HG03159 (cell line): ENCODE results near the gene TBL1XR1.
"Not testable (repeated sequence)": the region's sequence is repeated elsewhere in the genome, so short reads cannot be mapped to it uniquely, and the experiment has no call there.

ENCODE experiments used
- ATAC-seq: cut with Tn5 transposase; IDR thresholded peaks from one replicate; pipeline ENCODE4 v1.9.1; 2021; ENCODE audit warnings: mild to moderate bottlenecking, moderate library complexity; ENCODE audit not compliant: unreplicated experiment

TBL1XR1 gene

GRCh38 chr3:177185035-177185574, 12.2 kb downstream of the TBL1XR1 start:
- peak; percentile 41 for ATAC-seq

GRCh38 chr3:177184602-177185001, 12.7 kb downstream of the TBL1XR1 start:
- peak; percentile 95 for ATAC-seq

GRCh38 chr3:177182352-177182751, 14.9 kb downstream of the TBL1XR1 start:
- ATAC-seq: no peak

DNA sequence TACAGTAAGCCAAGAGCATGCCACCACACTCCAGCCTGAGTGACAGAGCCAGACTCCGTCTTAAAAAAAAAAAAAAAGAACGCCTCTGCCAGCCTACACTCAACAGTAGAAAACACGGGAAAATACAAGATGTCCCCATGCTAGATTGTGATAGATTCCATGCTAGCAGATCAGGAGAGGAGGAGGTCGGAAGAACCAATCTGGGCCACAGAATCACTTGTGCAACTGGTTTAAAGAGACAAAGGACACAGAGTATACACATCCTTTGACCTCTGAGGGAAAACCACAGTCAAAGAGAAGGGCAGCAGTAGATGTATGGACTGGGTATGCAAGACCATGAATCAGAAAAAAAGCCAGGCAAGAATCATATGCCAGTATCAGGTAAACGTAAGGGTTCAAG, 15.9 kb downstream of the TBL1XR1 start:
- no peak for ATAC-seq

- ATAC-seq: no peak
Observed at GRCh38 chr3:177180506-177180905, 16.8 kb downstream of the TBL1XR1 start.

- ATAC-seq: no peak
Observed at GRCh38 chr3:177179281-177180067, 17.8 kb downstream of the TBL1XR1 start.

DNA sequence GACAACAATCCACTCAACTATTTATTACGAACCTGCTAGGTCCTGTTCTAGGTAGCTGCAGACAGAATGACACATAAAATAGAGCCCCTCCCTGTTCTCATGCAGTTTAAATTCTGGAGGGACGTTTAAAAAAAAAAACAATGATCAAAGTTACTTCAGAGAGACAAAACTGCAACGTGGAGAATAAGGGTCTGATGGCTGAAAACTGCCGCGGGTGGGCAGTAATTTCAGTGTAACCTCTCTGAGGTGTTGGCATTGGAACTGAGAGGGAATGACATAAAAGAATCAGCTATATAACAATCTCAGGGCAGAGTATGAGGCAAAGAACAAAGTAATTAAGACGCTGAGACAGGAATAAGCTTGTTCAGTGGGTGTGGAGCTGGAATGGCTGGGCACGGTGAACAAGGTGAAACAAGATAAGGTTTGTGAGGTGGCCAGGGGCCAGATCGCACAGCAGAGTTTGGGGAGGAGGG, 19.5 kb downstream of the TBL1XR1 start:
- ATAC-seq: no peak

GRCh38 chr3:177174607-177175170, 22.6 kb downstream of the TBL1XR1 start:
- ATAC-seq: no peak

GRCh38 chr3:177169936-177170722, 27.2 kb downstream of the TBL1XR1 start:
- ATAC-seq: no peak

GRCh38 chr3:177168431-177168830, 28.9 kb downstream of the TBL1XR1 start:
- no peak for ATAC-seq

DNA sequence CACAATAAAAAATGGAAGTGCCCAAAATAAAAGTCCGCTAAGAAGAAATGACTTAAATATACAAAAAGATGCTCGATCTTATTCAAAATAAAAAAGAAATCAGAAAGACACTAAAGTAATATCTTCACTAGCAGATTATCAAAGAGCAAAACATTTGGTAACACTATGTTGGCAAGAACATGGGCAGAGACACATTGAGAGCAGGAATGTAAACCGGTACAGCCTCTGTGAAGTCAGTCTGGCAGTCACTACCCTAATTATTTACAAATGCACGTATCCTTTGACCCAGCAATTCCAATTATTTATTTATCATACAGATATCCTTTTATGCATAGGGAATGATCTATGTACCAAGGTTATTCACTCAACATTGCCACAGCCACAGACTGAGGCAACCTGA, 34.5 kb downstream of the TBL1XR1 start:
- ATAC-seq: no peak

GRCh38 chr3:177161603-177162002, 35.7 kb downstream of the TBL1XR1 start:
- ATAC-seq: not testable (repeated sequence)

GRCh38 chr3:177158461-177158860, 38.8 kb downstream of the TBL1XR1 start:
- ATAC-seq: no peak

- ATAC-seq: no peak
Observed at GRCh38 chr3:177157492-177157891, 39.8 kb downstream of the TBL1XR1 start.

- no peak for ATAC-seq
Observed at GRCh38 chr3:177154733-177155132, 42.5 kb downstream of the TBL1XR1 start.

DNA sequence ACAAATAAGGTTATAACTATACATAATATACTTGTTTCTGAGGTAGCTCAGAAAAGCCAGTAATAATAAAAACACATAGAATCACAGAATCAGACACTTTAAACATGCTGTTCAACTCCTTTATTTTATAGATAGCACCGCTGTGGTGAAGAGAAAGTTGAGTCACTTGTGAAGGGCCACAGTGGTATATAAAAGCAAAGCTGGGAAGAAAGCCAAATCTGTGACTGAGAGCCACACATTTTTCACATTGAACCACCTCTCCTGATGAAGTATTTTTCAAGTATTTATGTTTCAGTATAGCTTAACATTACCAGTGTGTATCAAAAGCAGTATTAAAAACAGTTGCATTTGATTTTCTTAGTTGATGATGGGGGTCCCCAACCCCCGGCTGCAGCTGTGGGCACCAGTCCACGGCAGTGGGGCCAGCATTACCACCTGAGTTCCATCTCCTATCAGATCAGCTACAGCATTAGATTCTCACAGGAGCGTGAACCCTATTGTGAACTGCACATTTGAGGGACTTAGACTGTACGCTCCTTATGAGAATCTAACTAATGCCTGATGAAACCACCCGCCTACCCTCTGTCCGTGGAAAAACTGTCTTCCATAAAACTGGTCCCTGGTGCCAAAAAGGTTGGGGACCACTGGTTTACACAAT, 46.2 kb downstream of the TBL1XR1 start:
- ATAC-seq: peak; percentile 68

DNA sequence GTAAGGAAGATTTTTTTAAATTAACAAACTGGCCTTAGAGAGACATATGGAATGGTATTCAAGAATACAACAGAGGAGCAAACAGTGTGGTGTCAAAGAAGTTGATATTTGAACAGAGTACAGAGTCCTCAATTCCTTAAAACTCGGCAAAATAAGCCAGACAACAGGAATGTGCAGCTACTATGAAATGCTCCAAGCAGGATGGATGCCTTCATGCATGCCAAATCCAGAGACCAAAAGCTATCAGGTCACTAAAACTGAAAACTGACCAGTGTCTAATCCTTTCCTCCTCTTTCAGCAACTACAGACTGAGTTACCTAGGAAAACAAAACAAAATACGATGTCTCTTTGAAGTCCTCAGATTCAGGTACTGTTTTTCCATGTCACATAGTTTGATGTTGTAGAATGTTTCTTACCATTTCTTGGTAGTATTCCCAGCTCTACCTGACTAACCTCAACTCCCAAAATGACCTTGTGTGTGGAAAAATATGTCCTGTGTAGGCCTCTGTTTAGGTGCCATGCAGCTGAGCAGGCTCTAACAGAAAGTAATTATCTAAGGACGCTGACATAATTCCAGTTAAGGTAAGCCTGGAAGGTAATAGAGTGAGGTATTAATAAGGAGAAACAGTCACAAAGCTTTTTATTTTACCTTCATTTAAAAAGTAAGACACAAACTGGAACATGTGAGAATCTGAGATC, 46.9 kb downstream of the TBL1XR1 start:
- peak; percentile 6 for ATAC-seq

- no peak for ATAC-seq
Observed at GRCh38 chr3:177149106-177149505, 48.2 kb downstream of the TBL1XR1 start.

DNA sequence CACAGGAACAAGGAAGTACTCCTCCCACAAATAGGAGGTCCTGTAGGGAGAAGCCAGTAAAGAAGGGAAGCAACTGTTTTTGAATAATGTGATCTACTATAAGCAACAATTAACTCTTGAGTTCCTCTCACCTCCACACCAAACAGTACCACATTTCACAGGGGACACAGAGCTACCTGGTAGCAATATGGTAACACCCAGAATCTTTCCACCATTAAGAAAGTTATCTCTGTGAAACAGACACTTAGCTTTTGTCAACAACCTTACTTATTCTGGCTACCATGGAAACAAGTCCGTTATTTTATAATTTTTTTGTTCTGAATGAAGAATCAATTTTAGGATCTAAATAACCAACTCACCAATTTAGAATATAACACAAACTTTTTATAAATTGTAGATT, 49.5 kb downstream of the TBL1XR1 start:
- no peak for ATAC-seq

GRCh38 chr3:177146646-177147045, 50.6 kb downstream of the TBL1XR1 start:
- ATAC-seq: no peak
